Endothelial cell (in vitro differentiated cells): Measurements from ENCODE around the gene POMT2. TPM values are rescaled to one million over a fixed set of nuclear protein-coding genes. Genes with fewer than 3 reads are reported as not detected.
"Not testable (repeated sequence)": the region's sequence is repeated elsewhere in the genome, so short reads cannot be mapped to it uniquely, and the experiment has no call there.

Experiments
- DNase-seq: peaks from one replicate; pipeline ENCODE4 v3.0.0; 2021; ENCODE audit warnings: low spot score
- H3K27ac Mint-ChIP-seq: one replicate; pipeline ENCODE4 v1.8.0; 2021; ENCODE audit warnings: mixed read lengths, inconsistent platforms; ENCODE audit not compliant: unreplicated experiment
- H3K27me3 Mint-ChIP-seq: one replicate; pipeline ENCODE4 v1.8.0; 2021; ENCODE audit warnings: mild to moderate bottlenecking, moderate library complexity, mixed read lengths, inconsistent platforms; ENCODE audit not compliant: unreplicated experiment
- H3K36me3 Mint-ChIP-seq: one replicate; pipeline ENCODE4 v1.8.0; 2021; ENCODE audit warnings: mild to moderate bottlenecking, low read depth, mixed read lengths, inconsistent platforms; ENCODE audit not compliant: unreplicated experiment
- H3K4me1 Mint-ChIP-seq: one replicate; pipeline ENCODE4 v1.8.0; 2021; ENCODE audit warnings: mild to moderate bottlenecking, mixed read lengths, inconsistent platforms; ENCODE audit not compliant: unreplicated experiment
- H3K4me3 Mint-ChIP-seq: one replicate; pipeline ENCODE4 v1.8.0; 2021; ENCODE audit warnings: mild to moderate bottlenecking, mixed read lengths, inconsistent platforms; ENCODE audit not compliant: unreplicated experiment
- H3K9me3 Mint-ChIP-seq: one replicate; pipeline ENCODE4 v1.8.0; 2021; ENCODE audit warnings: mixed read lengths, inconsistent platforms; ENCODE audit not compliant: unreplicated experiment
- CTCF ChIP-seq: fragments of 200-600 bp; sonication (generic); IDR thresholded peaks from one replicate; pipeline ENCODE4 v1.5.0; 2021; ENCODE audit warnings: antibody characterized with exemption; ENCODE audit not compliant: unreplicated experiment
- total RNA-seq: library from RNA; stranded (reverse); fragmentation: NEBNext Ultra II Directional; extraction: Animal tissue kit (Norgen Biotek cat#: 25700); gene quantifications from one replicate; pipeline ENCODE4 v1.2.1, GENCODE V29; 2021; ENCODE audit not compliant: unreplicated experiment

POMT2 gene
- total RNA-seq, 1 donor from 2014 or later, result 33.8 TPM

- H3K9me3 Mint-ChIP-seq, result no peaks in the 10 kb centered on the region
- H3K27ac Mint-ChIP-seq, result peak overlapping the region; percentile 87
- peaks cover 4% of the 10 kb centered on the region for H3K36me3 Mint-ChIP-seq
- H3K4me3 Mint-ChIP-seq, result peak overlapping the region; percentile 92
- peaks cover 17% of the 10 kb centered on the region for H3K4me1 Mint-ChIP-seq
- no peak for TF ChIP-seq CTCF
- H3K27me3 Mint-ChIP-seq, result peaks cover 14% of the 10 kb centered on the region
- DNase-seq, result no peak
These were observed 1.3 kb downstream of the POMT2 start for GRCh38 chr14:77319422-77319821.

- peaks cover 14% of the 10 kb centered on the region for H3K27me3 Mint-ChIP-seq
- not testable (repeated sequence) for H3K27ac Mint-ChIP-seq, DNase-seq, H3K4me3 Mint-ChIP-seq, H3K9me3 Mint-ChIP-seq, H3K36me3 Mint-ChIP-seq
- H3K4me1 Mint-ChIP-seq, result peaks cover 17% of the 10 kb centered on the region
These were observed 1.9 kb downstream of the POMT2 start for GRCh38 chr14:77318756-77319155.

GRCh38 chr14:77318006-77318553, 2.6 kb downstream of the POMT2 start:
- Mint-ChIP-seq H3K4me1 (peaks cover 17% of the 10 kb centered on the region), H3K36me3 (peaks cover 4% of the 10 kb centered on the region), H3K9me3 (no peaks in the 10 kb centered on the region), H3K27me3 (peaks cover 14% of the 10 kb centered on the region), H3K4me3 (no peak overlapping the region), H3K27ac (no peak overlapping the region)
- TF ChIP-seq CTCF, result no peak
- DNase-seq, result no peak

GRCh38 chr14:77316872-77317301, 3.8 kb downstream of the POMT2 start:
- Mint-ChIP-seq H3K27ac (no peak overlapping the region), H3K36me3 (peaks cover 4% of the 10 kb centered on the region), H3K27me3 (peaks cover 14% of the 10 kb centered on the region), H3K9me3 (no peaks in the 10 kb centered on the region), H3K4me1 (peaks cover 13% of the 10 kb centered on the region), H3K4me3 (no peak overlapping the region)
- DNase-seq, result no peak
- no peak for TF ChIP-seq CTCF

- peaks cover 12% of the 10 kb centered on the region for H3K4me1 Mint-ChIP-seq
These were observed 4.5 kb downstream of the POMT2 start for GRCh38 chr14:77316195-77316505.

More at GRCh38 chr14:77316195-77316505, 4.5 kb downstream of the POMT2 start:
- no peak for DNase-seq
- TF ChIP-seq CTCF, result no peak
- Mint-ChIP-seq H3K36me3 (peaks cover 4% of the 10 kb centered on the region), H3K27ac (no peak overlapping the region), H3K4me3 (no peak overlapping the region), H3K27me3 (peaks cover 14% of the 10 kb centered on the region), H3K9me3 (no peaks in the 10 kb centered on the region)
